Mesenchymal stem cell (in vitro differentiated cells and primary cell): ENCODE results near the gene SMG7.

Source experiments
- DNase-seq: peaks from one replicate; pipeline ENCODE4 v3.0.0-alpha.2; 2013
- H2AFZ ChIP-seq: one replicate; pipeline ENCODE4 v1.6.1; 2013; ENCODE audit warnings: low read depth, mild to moderate bottlenecking, control low read depth, inconsistent platforms, low read length, moderate library complexity
- H2AK5ac ChIP-seq: 2 replicates; pipeline ENCODE4 v1.6.1; 2013; ENCODE audit warnings: low read length, moderate library complexity, mild to moderate bottlenecking, inconsistent platforms; ENCODE audit not compliant: severe bottlenecking
- H2BK120ac ChIP-seq: one replicate; pipeline ENCODE4 v1.6.1; 2013; ENCODE audit warnings: low read depth, mild to moderate bottlenecking, inconsistent platforms, low read length, moderate library complexity
- H2BK12ac ChIP-seq, 2 experiments: one replicate each; pipeline ENCODE4 v1.6.1; 2013; ENCODE audit warnings: inconsistent platforms in 2 of 2, low read length in 2 of 2, mild to moderate bottlenecking in 2 of 2, moderate library complexity in 2 of 2, control low read depth in 1 of 2
- H2BK15ac ChIP-seq: one replicate; pipeline ENCODE4 v1.6.1; 2013; ENCODE audit warnings: mild to moderate bottlenecking, low read depth, inconsistent platforms; ENCODE audit not compliant: poor library complexity, severe bottlenecking
- H2BK5ac ChIP-seq: 2 replicates; pipeline ENCODE4 v1.6.1; 2013; ENCODE audit warnings: low read depth, mild to moderate bottlenecking, low read length, control low read depth, inconsistent platforms; ENCODE audit not compliant: poor library complexity, severe bottlenecking
- H3K14ac ChIP-seq, 2 experiments: one replicate each; pipeline ENCODE4 v1.6.1; 2013; ENCODE audit warnings: inconsistent platforms in 2 of 2, low read length in 2 of 2, control low read depth in 1 of 2, mild to moderate bottlenecking in 1 of 2, moderate library complexity in 1 of 2
- H3K18ac ChIP-seq, 2 experiments: one replicate each; pipeline ENCODE4 v1.6.1; 2013; ENCODE audit warnings: inconsistent platforms in 2 of 2, low read length in 2 of 2, control low read depth in 1 of 2, low read depth in 1 of 2, mild to moderate bottlenecking in 1 of 2
- H3K23ac ChIP-seq, 2 experiments: one replicate each; pipeline ENCODE4 v1.6.1; 2013; ENCODE audit warnings: inconsistent platforms in 2 of 2, low read length in 2 of 2, mild to moderate bottlenecking in 2 of 2, moderate library complexity in 2 of 2, control low read depth in 1 of 2
- H3K27ac ChIP-seq: 2 replicates; pipeline ENCODE4 v1.5.1; 2013; ENCODE audit warnings: mild to moderate bottlenecking, moderate library complexity, low read length, control low read depth, inconsistent platforms; ENCODE audit not compliant: poor library complexity, severe bottlenecking
- H3K27me3 ChIP-seq, 2 experiments: 2 replicates each; pipeline versions ENCODE4 v1.6.1 to v1.7.0; 2013; ENCODE audit warnings: low read length in 2 of 2, mild to moderate bottlenecking in 2 of 2, moderate library complexity in 2 of 2, control low read depth in 1 of 2, inconsistent platforms in 1 of 2; ENCODE audit not compliant: control insufficient read depth in 1 of 2, insufficient read depth in 1 of 2
- H3K36me3 ChIP-seq, 2 experiments: 2 replicates each; pipeline versions ENCODE4 v1.6.1 to v1.7.0; 2013; ENCODE audit warnings: low read length in 2 of 2, control low read depth in 1 of 2, inconsistent platforms in 1 of 2, low read depth in 1 of 2, mild to moderate bottlenecking in 1 of 2; ENCODE audit not compliant: insufficient read depth in 2 of 2, control insufficient read depth in 1 of 2
- H3K4ac ChIP-seq, 2 experiments: one replicate each; pipeline ENCODE4 v1.6.1; 2013; ENCODE audit warnings: inconsistent platforms in 2 of 2, low read length in 2 of 2, mild to moderate bottlenecking in 2 of 2, moderate library complexity in 2 of 2, control low read depth in 1 of 2, low read depth in 1 of 2
- H3K4me1 ChIP-seq: 2 replicates; pipeline ENCODE4 v1.6.1; 2013; ENCODE audit warnings: low read depth, low read length, control low read depth; ENCODE audit not compliant: control insufficient read depth, insufficient read depth
- H3K4me2 ChIP-seq: 2 replicates; pipeline ENCODE4 v1.6.1; 2013; ENCODE audit warnings: low read length, mild to moderate bottlenecking, inconsistent platforms; ENCODE audit not compliant: poor library complexity, severe bottlenecking
- H3K4me3 ChIP-seq, 2 experiments: 2 replicates each; pipeline versions ENCODE4 v1.5.1 to v1.7.0; 2013; ENCODE audit warnings: low read length in 2 of 2, mild to moderate bottlenecking in 2 of 2, control low read depth in 1 of 2, low read depth in 1 of 2; ENCODE audit not compliant: insufficient read depth in 1 of 2
- H3K79me1 ChIP-seq: replicated peaks from 2 replicates; pipeline ENCODE4 v1.6.1; 2013; ENCODE audit warnings: mild to moderate bottlenecking, control low read depth, low read length, inconsistent platforms; ENCODE audit not compliant: poor library complexity, severe bottlenecking
- H3K9ac ChIP-seq: 2 replicates; pipeline ENCODE4 v1.7.0; 2013; ENCODE audit warnings: mild to moderate bottlenecking, low read length, moderate library complexity
- H3K9me3 ChIP-seq: 2 replicates; pipeline ENCODE4 v1.7.0; 2013; ENCODE audit warnings: mild to moderate bottlenecking, low read length; ENCODE audit not compliant: control insufficient read depth
- H4K8ac ChIP-seq: one replicate; pipeline ENCODE4 v1.6.1; 2013; ENCODE audit warnings: inconsistent platforms, mild to moderate bottlenecking, low read length, moderate library complexity
- H4K91ac ChIP-seq: one replicate; pipeline ENCODE4 v1.6.1; 2013; ENCODE audit warnings: mild to moderate bottlenecking, low read length, inconsistent platforms
- WGBS: methylation state at CpG from one replicate; pipeline ENCODE4 v1.1.7; 2013; ENCODE audit warnings: mixed read lengths; 5-methylcytosine and 5-hydroxymethylcytosine counted together

SMG7 gene

DNA sequence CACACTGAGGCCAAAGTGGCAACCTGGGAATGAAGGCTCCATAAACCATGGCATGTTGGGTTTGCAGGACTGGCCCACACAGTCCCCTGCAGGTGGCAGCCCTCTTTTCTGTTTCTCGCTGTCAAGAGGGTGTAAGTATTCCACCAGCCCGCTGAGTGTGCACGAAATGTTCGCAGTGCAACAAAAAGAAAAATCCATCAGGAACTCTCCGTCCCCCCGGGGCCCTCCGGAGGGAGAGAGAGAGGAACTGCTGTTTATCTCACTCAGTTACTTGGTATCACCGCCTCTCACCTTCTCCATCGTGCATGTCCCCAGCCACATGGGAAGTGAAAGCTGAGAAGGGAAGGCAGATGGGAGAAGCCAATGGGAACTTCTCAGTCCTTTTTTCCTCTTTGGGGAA lies 79.6 kb downstream of the SMG7 start:
- H3K14ac ChIP-seq = no peak overlapping the region
- no peak overlapping the region for H2BK12ac ChIP-seq
- peak overlapping the region in 1 of 2 experiments; percentile 34 for H3K23ac ChIP-seq
- peaks cover 2% of the 10 kb centered on the region for H3K4me1 ChIP-seq
- H2BK5ac ChIP-seq = no peak overlapping the region
- H3K27me3 ChIP-seq = no peaks in the 10 kb centered on the region
- no peak overlapping the region for H3K4me2 ChIP-seq
- no peak overlapping the region for H3K4me3 ChIP-seq
- no peaks in the 10 kb centered on the region for H3K9me3 ChIP-seq
- no peak for DNase-seq
- H3K4ac ChIP-seq = no peak overlapping the region
- H4K8ac ChIP-seq = no peak overlapping the region
- WGBS = 95% methylated on average over 9 of the region's 9 CpGs
- no peak overlapping the region for H3K18ac ChIP-seq
- no peak overlapping the region for H2BK15ac ChIP-seq
- no peak overlapping the region for H2AFZ ChIP-seq
- no peak overlapping the region for H4K91ac ChIP-seq
- peaks cover 4% of the 10 kb centered on the region for H3K79me1 ChIP-seq
- H2BK120ac ChIP-seq = no peak overlapping the region
- peaks cover 27 to 93% of the 10 kb centered on the region in 2 experiments for H3K36me3 ChIP-seq
- no peak overlapping the region for H3K27ac ChIP-seq
- H3K9ac ChIP-seq = no peak overlapping the region
- no peak overlapping the region for H2AK5ac ChIP-seq

DNA sequence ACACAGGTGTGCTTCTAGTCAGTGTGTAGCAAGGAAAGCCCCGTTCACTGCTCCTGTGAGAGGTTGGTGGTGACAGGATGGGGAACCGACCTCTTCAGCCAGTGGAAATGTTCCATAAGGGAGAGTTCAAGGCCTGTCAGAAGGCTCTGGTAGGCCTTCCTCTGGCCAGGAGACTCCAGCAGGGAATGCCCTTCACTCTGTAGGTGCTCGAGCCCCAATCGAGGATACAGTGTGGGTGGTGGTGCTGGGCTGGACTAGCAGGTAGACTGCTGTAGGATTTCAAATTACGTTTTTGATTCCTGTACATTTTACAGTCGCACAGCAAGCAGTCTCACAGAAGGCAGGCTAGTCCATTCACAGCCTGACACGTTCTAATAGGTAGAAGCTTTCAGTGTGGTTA lies 80.1 kb downstream of the SMG7 start:
- no peak for DNase-seq
- H2AFZ ChIP-seq = no peak overlapping the region
- no peaks in the 10 kb centered on the region for H3K27me3 ChIP-seq
- no peak overlapping the region for H2BK15ac ChIP-seq
- H3K4me1 ChIP-seq = peaks cover 2% of the 10 kb centered on the region
- peaks cover 26 to 92% of the 10 kb centered on the region in 2 experiments for H3K36me3 ChIP-seq
- H3K9ac ChIP-seq = no peak overlapping the region
- no peak overlapping the region for H2BK120ac ChIP-seq
- H2BK5ac ChIP-seq = no peak overlapping the region
- peaks cover 2% of the 10 kb centered on the region for H3K79me1 ChIP-seq
- H3K14ac ChIP-seq = no peak overlapping the region
- no peak overlapping the region for H3K4me2 ChIP-seq
- H3K9me3 ChIP-seq = no peaks in the 10 kb centered on the region
- no peak overlapping the region for H3K27ac ChIP-seq
- no peak overlapping the region for H4K91ac ChIP-seq
- H3K18ac ChIP-seq = no peak overlapping the region
- 99% methylated on average over 5 of the region's 7 CpGs for WGBS
- H2AK5ac ChIP-seq = no peak overlapping the region
- no peak overlapping the region for H3K4me3 ChIP-seq
- H2BK12ac ChIP-seq = no peak overlapping the region
- no peak overlapping the region for H3K4ac ChIP-seq
- no peak overlapping the region for H4K8ac ChIP-seq
- H3K23ac ChIP-seq = no peak overlapping the region

DNA sequence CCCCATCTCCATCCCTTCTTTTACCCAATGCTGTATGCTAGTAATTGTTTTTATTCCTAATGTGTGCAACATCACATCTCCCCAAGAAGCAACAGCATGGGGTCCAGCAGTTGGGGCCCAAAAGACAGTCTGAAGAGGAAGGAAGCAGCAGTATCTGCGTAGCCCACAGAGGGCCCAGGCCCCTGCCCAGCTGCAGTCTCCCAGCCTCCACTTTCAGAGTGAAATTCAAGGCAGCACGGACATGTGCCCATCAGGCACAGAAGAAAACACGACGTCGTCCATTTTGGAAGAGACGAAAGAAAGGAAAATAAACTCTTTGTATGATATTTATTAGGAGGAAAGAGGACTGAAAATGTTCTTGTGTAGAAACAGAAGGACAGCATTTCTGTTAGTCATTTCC lies 80.6 kb downstream of the SMG7 start:
- Histone ChIP-seq H3K4ac (no peak overlapping the region), H3K4me3 (no peak overlapping the region), H3K14ac (no peak overlapping the region), H4K91ac (no peak overlapping the region), H2BK5ac (no peak overlapping the region), H3K27me3 (no peaks in the 10 kb centered on the region), H3K79me1 (peaks cover 2% of the 10 kb centered on the region), H2AFZ (no peak overlapping the region), H3K4me2 (no peak overlapping the region), H3K18ac (no peak overlapping the region), H3K9ac (no peak overlapping the region), H2BK15ac (no peak overlapping the region), H3K23ac (no peak overlapping the region), H2BK120ac (no peak overlapping the region), H2BK12ac (no peak overlapping the region), H3K27ac (no peak overlapping the region), H2AK5ac (no peak overlapping the region), H3K4me1 (peaks cover 2% of the 10 kb centered on the region), H3K9me3 (no peaks in the 10 kb centered on the region), H4K8ac (no peak overlapping the region), H3K36me3 (peaks cover 29 to 91% of the 10 kb centered on the region in 2 experiments)
- 96% methylated on average over 6 of the region's 6 CpGs for WGBS
- DNase-seq = no peak

DNA sequence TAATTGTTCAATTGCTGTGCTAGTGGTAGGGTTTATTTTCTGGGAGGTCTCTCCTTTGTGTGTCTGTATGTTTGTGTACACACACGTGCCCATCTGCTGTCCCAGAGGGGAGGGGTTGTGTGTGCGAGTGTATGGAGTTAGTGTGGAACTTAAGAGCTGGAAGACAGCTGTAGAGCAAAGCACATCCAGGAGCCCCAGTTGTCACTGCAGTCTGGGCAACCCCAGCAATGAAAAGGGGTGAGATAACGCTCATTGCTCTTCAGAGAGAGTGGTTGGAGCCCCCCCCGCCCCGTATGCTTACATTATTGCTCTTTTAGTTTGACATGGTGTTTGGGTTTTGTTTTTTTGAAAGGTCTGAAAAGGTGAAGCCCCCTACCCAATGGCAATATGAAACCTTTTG lies 81.0 kb downstream of the SMG7 start:
- H3K4me3 ChIP-seq = no peak overlapping the region
- no peak overlapping the region for H3K4ac ChIP-seq
- no peak overlapping the region for H3K9ac ChIP-seq
- H3K27me3 ChIP-seq = no peaks in the 10 kb centered on the region
- H4K91ac ChIP-seq = no peak overlapping the region
- no peak overlapping the region for H2AK5ac ChIP-seq
- no peak overlapping the region for H3K4me2 ChIP-seq
- H2BK5ac ChIP-seq = no peak overlapping the region
- H3K9me3 ChIP-seq = no peaks in the 10 kb centered on the region
- peaks cover 2% of the 10 kb centered on the region for H3K79me1 ChIP-seq
- H3K23ac ChIP-seq = no peak overlapping the region
- no peak overlapping the region for H2BK15ac ChIP-seq
- no peak overlapping the region for H3K27ac ChIP-seq
- H3K14ac ChIP-seq = no peak overlapping the region
- 79% methylated on average over 2 of the region's 5 CpGs for WGBS
- H2BK12ac ChIP-seq = no peak overlapping the region
- H3K4me1 ChIP-seq = peaks cover 2% of the 10 kb centered on the region
- no peak overlapping the region for H2BK120ac ChIP-seq
- peaks cover 29 to 86% of the 10 kb centered on the region in 2 experiments for H3K36me3 ChIP-seq
- H2AFZ ChIP-seq = no peak overlapping the region
- no peak for DNase-seq
- no peak overlapping the region for H3K18ac ChIP-seq
- no peak overlapping the region for H4K8ac ChIP-seq
